HG03097 (cell line): ENCODE measurements around the gene AGMAT.

Experiments
- ATAC-seq: cut with Tn5 transposase; IDR thresholded peaks from one replicate; pipeline ENCODE4 v1.9.1; 2021; ENCODE audit not compliant: unreplicated experiment, low FRiP score

AGMAT gene, protein sequence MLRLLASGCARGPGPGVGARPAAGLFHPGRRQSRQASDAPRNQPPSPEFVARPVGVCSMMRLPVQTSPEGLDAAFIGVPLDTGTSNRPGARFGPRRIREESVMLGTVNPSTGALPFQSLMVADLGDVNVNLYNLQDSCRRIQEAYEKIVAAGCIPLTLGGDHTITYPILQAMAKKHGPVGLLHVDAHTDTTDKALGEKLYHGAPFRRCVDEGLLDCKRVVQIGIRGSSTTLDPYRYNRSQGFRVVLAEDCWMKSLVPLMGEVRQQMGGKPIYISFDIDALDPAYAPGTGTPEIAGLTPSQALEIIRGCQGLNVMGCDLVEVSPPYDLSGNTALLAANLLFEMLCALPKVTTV

DNA sequence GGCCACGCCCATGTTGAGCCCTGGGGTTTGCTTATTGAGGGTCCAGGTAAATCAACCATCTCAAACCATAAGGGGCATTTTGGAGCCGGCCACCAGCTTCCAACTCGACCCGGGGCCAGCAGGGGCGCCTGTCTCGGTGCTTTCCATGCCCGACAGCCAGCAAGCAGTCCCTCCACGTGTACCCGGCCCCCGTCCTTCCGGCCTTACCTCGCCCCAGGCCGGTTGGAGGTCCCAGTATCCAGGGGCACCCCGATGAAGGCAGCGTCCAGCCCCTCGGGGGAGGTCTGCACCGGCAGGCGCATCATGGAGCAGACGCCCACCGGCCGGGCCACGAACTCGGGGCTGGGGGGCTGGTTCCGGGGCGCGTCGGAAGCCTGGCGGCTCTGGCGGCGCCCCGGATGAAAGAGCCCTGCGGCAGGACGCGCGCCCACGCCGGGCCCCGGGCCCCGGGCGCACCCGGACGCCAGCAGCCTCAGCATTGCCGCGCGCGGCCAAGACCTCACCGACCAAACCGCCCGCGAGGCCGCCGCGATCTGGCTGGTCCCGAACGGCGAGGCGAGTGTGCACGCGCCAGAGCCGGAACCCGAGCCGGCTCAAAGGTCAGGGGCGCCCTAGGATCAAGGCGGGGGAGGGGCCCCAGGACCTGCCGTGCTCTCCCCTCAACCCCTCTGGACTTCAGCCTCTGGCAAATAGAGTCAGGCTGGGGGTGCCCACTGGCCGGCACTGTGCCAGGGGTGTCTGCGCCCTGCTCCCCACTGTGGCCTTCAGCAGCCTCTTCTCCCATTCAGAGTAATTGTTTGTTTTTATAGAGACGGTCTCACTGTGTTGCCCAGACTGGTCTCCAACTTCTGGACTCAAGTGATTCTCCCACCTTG is at the start of gene AGMAT:
AGMAT (minus strand) TSS at position 563 of the 875 bp plus-strand sequence; CDS start at position 479, 84 bp downstream.
- ATAC-seq, result no peak

DNA sequence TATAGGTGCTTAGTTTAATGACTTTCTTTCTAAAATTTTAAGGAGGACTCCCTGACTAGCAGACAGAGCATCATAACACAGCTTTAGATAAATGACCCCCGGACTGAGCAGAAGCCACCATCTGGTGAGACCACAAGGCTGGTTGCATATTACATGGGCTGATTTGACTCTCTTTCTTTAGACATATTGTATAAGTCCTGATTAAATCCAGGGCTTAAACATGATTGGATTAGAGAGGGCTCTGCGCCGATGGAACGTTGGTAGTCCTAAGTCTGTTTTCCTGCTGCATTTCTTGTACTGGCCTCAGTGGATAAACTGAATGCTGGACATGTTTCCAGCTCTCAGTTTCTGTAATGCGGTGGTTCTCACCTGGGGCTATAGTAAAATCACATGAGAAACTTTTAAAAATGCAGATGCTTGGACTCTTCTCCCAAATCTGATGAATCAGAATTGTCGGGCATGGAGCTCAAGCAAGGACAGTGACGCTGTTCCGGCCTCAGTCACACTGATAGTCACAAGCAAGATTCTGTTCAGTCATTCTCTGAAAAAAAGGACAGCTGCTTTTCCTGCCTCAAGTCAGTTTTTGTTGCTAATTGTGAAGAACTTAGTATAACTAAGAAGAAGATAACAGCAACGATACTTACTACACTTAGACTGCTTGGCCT is 49.0 kb upstream of the AGMAT start:
- ATAC-seq, result no peak

DNA sequence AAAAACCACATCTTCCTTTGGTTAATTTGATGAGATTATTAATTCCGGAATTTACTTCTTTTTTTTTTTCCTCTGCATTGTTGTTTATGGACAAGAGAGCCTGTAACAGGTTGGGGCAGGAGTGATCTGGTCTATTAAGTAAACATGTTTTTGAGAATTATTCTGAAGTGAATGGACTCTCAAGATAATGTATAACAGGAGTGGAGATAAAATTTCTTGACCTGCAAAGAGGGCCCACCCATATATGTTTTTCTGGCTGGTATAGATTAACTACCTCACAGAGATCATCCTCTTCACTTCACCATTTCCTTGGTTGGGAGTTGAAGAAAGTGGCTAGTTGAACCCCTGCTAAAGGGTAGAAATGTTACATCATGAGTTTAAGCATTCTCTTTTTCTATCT is 43.2 kb upstream of the AGMAT start:
- peak; percentile 17 for ATAC-seq

- ATAC-seq, result peak; percentile 76
Measured at GRCh38 chr1:15627343-15627988, 42.6 kb upstream of the AGMAT start.

GRCh38 chr1:15626269-15626950 is 41.6 kb upstream of the AGMAT start:
- no peak for ATAC-seq

GRCh38 chr1:15625056-15625917 is 40.4 kb upstream of the AGMAT start:
- no peak for ATAC-seq

- ATAC-seq, result no peak
Measured at GRCh38 chr1:15624133-15624714, 39.4 kb upstream of the AGMAT start.

DNA sequence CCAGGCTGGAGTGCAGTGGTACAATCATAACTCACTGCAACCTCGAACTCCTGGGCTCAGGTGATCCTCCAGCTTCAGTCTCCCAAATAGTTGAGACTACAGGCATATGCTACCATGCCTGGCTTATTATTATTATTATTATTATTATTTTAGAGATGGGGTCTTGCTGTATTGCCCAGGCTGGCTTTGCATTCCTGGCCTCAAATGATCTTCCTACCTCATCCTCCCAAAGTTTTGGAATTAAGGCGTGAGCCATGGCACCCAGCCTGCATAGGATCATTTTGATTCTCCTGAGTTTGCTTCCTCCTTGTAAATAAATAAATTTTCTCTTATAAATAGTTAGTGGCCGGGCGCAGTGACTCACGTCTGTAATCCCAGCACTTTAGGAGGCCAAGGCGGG is 38.6 kb upstream of the AGMAT start:
- no peak for ATAC-seq

- ATAC-seq, result no peak
Measured at GRCh38 chr1:15622712-15623373, 38.0 kb upstream of the AGMAT start.

DNA sequence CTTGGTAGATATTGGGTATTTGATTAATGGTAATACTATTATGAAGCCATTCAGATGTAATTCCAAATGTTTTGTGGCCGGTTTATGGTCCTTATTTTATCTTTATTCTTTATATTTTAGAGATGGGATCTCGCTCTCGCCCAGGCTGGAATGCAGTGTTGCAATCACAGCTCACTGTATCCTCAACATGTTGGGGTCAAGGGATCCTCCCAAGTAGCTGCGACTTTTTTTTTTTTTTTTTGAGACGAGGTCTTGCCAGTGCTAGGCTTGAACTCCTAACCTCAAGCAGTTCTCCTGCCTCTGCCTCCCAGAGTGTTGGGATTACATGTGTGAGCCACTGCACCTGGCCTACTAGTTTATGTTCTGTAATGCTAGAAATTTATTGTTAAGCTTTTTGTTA is 37.1 kb upstream of the AGMAT start:
- ATAC-seq, result no peak

DNA sequence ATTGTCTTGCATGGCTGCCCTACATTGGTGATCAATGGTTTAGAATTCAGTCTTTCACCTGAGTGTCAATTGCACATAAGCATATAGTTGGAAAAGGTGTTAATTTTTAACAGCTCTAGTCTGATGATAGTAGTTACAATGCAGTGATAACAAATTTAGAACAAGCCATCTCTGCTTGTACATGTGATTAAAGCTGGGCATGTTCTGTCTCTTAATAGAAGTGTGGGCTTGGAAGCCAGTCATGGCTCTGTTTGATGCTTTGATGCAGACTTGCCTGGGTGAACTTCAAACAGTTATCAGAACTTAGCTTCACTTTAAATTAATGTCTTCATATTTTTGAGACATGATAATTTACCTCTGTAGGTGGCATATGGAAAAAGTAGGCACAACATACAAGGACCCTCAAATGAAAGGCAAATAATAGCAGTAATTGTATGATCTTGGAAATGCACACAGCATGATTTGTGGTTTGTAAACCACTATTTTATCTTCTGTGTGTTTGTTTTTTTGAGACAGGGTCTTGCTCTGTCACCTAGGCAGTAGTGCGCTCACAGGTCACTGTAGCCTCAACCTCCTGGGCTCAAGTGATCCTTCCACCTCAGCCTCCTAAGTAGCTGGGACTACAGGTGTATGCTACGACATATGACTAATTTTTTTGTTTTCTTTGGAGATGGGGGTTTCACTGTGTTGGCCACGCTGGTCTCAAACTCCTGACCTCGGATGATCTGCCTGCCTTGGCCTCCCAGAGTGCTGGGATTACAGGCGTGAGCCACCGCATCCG is 36.2 kb upstream of the AGMAT start:
- ATAC-seq, result no peak

- ATAC-seq, result no peak
Measured at GRCh38 chr1:15620155-15620545, 35.3 kb upstream of the AGMAT start.

DNA sequence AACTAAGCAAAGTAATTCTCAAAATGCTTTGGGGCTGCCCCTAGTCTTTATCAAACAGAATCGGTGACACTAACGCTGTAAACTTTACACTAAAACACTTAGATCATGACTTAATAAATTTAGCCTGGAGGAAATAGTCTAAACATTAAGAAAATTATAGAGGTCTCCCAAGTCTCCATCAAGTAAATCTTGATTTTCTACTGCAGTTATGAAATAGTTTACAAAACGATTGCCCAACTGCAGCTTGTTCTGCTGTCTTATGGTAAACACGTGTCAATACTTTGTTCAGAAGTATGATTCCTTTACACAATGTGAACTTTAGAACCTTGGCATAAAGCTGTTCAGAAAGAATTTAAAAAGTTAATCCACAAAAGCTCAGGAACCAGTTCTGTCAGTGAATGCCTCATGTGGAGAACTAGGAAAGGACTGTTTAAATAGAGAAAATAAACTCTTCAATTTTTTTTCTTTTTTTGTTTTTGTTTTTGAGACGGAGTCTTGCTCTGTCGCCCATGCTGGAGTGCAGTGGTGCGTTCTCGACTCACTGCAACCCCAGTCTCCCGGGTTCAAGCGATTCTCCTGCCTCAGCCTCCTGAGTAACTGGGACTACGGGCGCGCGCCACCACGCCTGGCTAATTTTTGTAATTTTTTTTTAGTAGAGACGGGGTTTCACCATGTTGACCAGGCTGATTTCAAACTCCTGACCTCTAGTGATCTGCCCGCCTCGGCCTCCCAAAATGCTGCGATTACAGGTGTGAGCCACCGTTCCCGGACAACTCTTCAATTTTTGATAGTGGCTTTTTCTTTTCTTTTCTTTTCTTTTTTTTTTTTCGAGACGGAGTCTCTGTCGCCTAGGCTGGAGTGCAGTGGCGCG is 34.0 kb upstream of the AGMAT start:
- ATAC-seq, result no peak

- peak; percentile 18 for ATAC-seq
Measured at GRCh38 chr1:15618077-15618654, 33.3 kb upstream of the AGMAT start.

DNA sequence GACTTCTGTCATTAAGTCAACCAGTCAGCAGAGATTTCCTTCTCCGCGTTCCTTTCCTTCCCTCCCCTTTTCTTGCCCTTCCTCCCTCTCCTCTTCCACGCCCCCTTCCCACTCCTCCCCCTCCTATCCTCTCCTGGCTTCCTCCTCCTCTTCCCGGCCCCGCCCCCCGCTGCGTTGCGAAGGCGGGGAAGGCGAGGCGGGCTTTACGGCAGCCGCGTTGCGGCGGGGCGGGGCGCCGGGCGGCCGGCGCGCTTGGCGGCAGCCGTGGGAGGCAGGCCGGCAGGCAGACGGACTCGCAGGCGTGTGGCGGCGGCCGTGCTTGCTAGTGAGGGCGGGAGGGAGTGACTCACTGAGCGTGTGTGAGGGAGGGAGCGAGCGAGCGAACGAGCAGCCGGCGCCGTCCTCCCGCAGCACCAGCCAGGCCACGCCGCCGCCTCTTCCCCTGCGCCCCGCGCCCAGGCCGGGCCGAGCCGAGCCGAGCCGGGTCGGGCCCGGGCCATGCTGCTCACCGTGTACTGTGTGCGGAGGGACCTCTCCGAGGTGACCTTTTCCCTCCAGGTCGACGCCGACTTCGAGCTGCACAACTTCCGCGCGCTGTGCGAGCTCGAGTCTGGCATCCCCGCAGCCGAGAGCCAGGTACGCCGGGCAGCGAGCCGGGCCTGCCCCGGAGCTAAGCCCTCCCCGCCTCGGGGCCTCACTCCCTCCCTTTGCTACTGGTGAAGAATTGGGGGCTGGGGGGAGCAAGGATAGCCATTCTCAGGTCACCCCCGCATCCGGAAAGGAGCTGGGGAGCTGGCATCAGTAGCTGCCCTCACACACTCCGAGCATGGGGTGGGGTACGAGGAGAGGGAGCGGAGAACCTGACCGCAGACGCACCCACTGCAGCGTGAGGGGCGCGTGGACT is 32.6 kb upstream of the AGMAT start, which contains the start of gene DDI2:
DDI2 (plus strand) TSS at position 286 of the 904 bp plus-strand sequence; CDS start at position 499, 213 bp downstream.
- ATAC-seq, result peak; percentile 66
